Brain pericyte (primary cell): ENCODE measurements around the gene ASPHD1.
"Not testable (repeated sequence)": the region's sequence is repeated elsewhere in the genome, so short reads cannot be mapped to it uniquely, and the experiment has no call there.

Experiments used
- DNase-seq: peaks from one replicate; pipeline ENCODE4 v3.0.0-alpha.2; 2012; ENCODE audit warnings: low read depth, low spot score

Gene ASPHD1

DNA sequence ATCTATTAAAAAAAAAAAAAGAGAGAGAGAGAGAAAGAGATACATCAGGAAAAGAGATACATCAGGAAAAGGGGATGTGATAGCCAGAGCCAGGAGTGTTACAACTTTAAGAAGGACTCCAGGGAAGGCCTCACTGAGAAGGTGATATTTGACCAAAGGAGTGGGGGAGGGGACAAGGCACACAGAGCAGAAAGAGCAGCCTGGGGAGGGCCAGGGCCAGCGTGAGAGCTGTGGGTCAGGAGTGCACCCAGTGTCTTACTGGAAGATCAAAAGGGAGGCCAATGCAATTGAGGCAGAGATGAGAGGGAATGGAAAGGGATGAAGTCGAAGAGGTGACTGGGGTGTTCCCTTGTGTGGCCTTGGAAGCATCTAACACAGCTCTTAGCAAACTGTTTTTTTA lies 7.7 kb downstream of the ASPHD1 start:
- no peak for DNase-seq

DNA sequence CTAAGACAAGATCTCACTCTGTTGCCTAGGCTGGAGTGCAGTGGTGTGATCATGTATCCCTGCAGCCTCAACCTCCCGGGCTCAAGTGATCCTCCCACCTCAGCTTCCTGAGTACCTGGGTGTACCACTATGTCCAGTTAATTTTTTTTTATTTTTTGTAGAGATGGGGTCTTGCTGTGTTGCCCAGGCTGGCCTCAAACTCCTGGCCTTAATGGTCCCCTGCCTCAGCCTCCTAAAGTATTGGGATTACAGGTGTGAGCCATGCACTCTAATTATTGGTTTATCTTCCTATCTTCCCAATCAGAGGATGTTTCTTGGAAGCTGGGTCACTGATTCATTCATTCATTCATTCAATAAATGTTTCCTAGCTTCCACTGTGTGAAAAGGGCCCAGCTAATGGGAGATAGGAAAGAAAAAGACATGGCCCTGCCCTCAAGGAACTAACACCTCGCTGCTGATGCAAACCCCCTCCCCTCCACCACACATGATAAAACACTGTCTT lies 8.5 kb downstream of the ASPHD1 start:
- DNase-seq: no peak

GRCh38 chr16:29909391-29909790 lies 9.1 kb downstream of the ASPHD1 start:
- DNase-seq: no peak

GRCh38 chr16:29909851-29910250 lies 9.6 kb downstream of the ASPHD1 start:
- not testable (repeated sequence) for DNase-seq

DNA sequence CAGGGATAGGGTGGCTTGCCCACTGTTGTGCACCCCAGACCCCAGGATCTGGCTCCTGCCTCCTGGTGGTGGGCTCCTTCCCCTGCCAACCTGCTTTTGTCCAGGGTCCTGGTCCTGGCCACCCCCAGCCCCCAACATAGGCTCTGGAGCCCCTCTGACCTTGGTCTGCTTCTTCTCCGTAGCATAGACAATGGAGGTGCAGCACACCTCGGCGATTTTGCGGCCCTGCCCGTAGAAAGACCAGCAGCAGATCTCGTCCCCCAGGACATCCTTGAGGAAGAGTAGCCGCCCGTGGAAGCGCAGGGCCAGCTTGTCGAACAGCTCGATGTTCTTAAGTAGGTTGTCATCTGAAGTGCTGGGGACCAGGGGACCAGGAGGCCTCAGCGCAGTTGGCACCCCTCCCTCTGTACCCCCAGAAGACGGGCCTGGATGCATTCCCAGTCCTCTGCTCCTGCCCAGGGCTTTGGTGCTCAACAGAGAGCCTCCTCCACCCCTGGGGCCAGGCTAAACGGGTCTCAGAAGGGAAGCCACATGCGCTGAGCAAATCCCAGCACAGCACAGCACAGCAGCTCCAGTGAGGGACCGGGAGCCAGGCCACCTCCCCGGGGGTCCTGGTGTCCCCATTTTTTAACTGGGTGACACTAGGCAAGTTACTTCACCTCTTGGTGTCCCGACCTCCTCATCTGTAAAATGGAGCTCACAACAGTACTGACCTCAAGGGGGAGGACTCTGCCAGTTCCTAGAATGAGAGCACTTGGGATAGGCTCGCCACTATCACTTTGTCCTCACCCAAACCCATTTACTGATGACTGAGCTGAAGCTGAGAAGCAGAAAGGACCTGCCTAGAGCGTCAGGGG lies 10.8 kb downstream of the ASPHD1 start:
- no peak for DNase-seq

- DNase-seq: no peak
Observed at GRCh38 chr16:29911676-29912010, 11.4 kb downstream of the ASPHD1 start.

- DNase-seq: no peak
Observed at GRCh38 chr16:29912087-29912486, 11.8 kb downstream of the ASPHD1 start.

GRCh38 chr16:29913514-29913913 lies 13.2 kb downstream of the ASPHD1 start:
- no peak for DNase-seq

GRCh38 chr16:29915590-29916247 lies 15.4 kb downstream of the ASPHD1 start:
- DNase-seq: no peak

GRCh38 chr16:29916979-29917378 lies 16.7 kb downstream of the ASPHD1 start:
- no peak for DNase-seq

GRCh38 chr16:29920288-29921033 lies 20.2 kb downstream of the ASPHD1 start:
- DNase-seq: no peak

GRCh38 chr16:29921034-29921385 lies 20.7 kb downstream of the ASPHD1 start:
- no peak for DNase-seq

- DNase-seq: no peak
Observed at GRCh38 chr16:29922326-29922725, 22.0 kb downstream of the ASPHD1 start.

GRCh38 chr16:29922986-29923501 lies 22.8 kb downstream of the ASPHD1 start:
- no peak for DNase-seq

DNA sequence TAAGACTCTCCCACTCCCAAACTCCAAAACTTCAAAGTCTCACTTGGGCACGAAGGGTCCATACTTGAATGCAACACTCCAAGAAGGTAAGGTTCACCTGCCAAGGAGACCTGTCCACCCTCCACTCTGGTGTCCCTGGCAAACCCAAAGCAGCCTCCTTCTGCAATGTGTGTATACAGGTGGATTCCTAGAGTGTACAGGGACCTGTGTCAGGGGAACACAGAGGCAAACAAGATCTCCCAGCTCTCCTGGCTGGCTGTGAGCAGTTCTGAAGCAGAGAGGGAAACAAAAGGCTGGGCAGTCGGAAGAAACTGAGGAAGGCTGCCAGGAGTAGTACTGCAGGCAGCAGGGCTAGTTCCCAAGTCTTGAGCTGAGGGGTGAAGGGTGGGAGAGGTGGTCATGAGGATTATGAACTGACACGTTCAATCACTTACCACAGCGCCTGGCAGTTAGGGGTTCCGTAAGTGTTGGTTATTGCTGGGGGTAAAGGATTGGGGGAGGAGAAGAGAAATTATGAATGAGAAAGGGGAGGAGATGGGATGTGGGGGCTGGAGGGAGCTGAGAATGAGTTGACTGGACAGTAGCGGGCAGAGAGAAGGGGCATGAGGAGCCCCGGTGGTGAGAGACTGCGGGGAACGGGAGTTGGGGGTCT lies 24.9 kb downstream of the ASPHD1 start:
- DNase-seq: no peak

GRCh38 chr16:29925781-29926710 lies 25.8 kb downstream of the ASPHD1 start, which contains the start of gene KCTD13:
Gene KCTD13 (minus strand): TSS chr16:29926226. CDS start chr16:29926033, 193 bp downstream.
- DNase-seq: peak; percentile 59

- DNase-seq: no peak
Observed at GRCh38 chr16:29926711-29927052, 26.4 kb downstream of the ASPHD1 start.

DNA sequence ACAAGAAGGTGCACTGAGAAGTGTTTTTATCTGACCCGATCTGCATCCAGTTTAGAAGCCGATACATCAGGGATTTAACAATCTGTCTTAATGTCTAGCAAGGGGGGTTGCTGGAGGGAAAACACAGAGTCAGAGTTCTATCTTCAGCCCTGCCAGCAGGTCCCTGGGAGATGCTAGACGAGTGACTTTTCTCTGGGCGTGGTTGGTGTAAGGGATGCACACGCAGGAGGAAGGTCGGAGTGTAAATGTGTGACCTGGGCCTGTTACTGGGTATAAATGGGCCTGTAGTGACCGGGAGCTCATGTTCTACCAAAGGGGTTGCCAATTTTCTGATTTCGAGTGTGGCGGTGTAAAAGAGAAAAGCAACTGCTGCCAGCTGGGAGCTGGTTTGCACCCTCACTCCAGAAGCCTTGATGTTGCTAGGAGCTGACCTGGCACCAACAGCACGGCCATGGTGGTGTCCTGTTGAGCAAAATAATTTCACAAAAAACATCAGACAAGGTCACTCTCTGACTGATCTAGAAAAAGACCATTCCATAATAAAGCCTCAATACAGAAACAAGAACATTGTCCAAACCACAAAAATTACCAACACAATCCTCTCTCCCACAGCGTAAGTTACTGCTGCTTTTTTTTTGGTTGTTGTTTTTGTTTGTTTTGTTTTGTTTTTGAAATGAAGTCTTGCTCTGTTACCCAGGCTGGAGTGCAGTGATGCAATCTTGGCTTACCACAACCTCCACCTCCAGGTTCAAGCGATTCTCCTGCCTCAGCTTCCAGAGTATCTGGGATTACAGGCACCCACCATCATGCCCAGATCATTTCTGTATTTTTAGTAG lies 27.0 kb downstream of the ASPHD1 start:
- no peak for DNase-seq

DNA sequence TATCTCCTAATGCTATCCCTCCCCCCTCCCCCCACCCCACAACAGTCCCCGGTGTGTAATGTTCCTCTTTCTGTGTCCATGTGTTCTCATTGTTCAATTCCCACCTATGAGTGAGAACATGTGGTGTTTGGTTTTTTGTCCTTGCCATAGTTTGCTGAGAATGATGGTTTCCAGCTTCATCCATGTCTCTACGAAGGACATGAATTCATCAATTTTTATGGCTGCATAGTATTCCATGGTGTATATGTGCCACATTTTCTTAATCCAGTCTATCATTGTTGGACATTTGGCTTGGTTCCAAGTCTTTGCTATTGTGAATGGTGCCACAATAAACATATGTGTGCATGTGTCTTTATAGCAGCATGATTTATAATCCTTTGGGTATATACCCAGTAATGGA lies 31.5 kb downstream of the ASPHD1 start:
- not testable (repeated sequence) for DNase-seq

DNA sequence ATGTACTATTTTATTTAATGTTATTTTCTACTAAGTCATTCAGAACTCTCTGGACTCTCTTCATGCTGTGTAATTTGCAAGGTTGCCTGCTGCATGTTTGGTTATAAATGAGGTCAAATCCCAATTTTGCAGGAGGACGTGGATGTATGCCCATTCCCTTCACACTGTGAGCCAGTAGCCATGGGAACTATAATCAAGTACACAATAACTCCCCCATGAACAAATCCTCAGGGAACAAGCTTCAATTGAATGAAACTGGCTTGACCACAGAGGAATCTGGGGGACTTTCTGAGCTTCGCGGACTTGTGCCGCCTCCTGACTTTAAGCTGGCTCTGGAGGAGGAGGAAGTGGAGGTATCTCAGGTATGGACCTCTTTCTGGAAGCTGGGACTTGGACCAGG lies 40.4 kb downstream of the ASPHD1 start:
- no peak for DNase-seq
